Activated CD8-positive, alpha-beta memory T cell treated with anti-CD3 and anti-CD28 coated beads, Interleukin-2, amount 50 U/mL, for 24 hours (primary cell): ENCODE data around the gene TRAF1.

Experiments used
- DNase-seq: peaks from one replicate; pipeline ENCODE4 v3.0.0-alpha.2; 2020; ENCODE audit errors: extremely low read depth

Gene TRAF1

DNA sequence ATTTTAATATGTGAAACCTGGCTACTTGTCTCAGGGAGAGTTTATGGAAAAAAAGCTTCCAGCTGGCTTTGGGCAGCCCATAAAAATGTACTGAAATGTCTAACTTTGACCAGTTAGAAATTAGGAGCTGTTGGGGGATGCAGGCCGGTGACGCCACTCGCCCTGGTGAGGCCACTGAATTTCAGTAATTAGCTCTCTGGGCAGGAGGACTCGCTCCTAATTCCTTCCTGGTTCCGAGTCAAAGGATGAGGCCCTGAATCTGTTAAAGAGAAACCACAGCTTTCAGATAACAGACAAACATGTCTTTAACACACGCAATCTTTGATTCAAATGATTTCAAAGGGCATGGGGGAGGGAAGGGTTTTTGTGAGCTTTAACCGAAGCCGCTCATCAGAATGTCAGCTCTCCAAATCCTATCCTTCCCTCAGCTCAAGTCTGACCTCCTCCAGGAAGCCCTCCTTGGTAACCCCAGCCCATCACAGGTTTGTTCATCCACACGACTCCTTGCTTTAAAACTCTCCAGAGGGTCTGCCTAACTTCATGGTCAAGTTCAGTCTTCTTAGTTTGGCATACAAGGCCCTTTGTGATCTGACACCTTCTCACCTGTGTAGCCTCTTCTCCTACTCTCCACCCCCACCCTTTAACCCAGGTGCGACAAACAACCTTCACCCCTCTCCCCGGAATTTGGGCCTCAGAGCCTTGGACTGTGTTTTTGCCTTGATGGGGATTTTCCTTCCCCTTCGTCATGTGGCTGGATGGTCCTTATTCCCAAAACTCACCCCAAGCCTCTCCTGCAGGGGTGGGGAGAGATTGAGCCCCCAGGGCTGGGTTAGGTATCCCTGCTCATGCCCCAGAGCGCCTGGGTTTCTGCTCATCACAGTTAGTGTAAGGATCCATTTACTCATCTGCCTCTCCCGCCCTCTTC, 36.0 kb downstream of the TRAF1 start:
- no peak for DNase-seq

DNA sequence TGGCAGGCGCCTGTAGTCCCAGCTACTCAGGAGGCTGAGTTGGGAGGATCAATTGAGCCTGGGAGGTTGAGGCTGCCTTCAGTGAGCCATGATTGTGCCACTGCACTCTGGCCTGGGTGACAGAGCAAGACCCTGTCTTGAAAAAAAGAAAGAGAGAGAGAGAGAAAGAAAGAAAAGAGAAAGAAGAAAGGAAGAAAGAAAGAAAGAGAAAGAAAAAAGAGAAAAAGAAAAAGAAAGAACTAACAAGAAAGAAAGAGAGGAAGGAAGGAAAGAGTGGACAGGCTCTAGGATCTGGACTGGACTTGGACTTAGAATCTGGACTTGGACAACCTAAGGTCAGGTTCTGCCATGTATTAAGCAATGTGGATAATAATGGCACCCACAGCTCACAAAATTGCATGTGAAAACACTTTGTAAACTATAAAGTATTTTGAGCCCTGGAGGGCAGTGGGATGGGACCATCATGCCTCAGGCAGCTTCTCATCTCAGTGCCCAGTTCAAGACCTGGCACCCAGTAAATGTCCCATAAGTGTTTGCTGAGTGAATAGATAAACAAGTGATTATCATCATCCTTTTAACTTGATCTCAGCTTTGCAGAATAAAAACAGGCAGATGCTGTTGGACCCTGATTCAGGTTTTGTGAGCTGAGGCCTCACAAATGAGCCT, 36.9 kb downstream of the TRAF1 start:
- no peak for DNase-seq

DNA sequence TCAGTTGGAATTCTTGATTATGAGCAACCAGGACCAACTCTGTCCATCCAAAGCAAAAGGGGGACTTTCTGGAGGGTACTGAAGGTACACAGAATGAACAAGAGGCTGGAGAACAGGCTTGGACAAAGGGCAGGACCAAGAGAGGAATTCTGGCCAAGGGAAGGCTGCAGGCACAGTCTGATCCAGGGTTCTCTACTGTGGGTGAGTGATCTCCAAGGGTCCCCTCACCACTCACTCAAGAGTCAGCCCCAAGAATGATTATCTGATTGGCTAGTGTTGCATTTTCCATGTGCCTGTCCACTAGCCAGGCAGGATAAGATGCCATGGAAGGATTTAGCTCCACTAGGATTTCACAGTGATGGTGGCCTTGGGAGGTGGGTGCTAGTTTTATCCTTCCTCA, 38.0 kb downstream of the TRAF1 start:
- DNase-seq = no peak

DNA sequence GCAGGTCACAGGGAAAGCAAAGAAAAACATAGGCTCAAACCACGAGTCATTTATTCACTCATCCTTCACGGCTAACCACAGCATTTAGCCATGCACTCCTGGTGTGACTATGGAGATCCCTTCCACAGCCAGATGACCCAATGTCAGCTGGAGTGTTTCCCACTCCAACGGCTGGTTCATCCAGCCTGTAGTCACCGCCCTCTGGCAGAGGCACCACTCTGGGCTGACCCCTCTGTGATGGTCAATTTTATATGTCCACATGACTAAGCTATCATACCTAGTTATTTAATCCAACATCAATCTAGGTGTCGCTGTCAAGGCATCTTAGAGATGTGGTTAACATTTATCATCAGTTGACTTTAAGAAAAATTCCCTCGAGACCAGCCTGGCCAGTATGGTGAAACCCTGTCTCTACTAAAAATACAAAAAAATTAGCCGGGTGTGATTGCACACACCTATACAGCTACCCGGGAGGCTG, 40.1 kb downstream of the TRAF1 start:
- DNase-seq = no peak

DNA sequence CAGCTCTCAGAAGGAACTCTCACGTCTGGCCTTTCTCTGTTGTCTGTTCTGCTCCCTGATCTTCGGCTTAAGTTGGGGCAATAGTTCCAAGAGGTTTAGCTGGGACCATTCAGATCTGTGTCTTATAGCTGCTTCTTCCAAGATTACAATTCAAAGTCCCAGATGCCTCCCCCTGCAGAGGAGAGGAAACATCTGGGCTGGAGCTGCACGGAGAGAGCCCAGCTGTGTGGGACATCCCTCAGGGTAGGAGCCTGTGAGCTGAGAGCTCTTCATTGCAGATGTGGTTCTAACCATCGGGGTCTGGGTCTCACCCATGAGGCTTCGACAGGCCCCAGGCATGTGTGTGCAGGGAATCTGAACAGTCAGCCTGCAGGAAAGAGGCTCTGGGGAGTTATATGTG, 40.6 kb downstream of the TRAF1 start:
- no peak for DNase-seq

GRCh38 chr9:120885457-120885856, 41.1 kb downstream of the TRAF1 start:
- DNase-seq = no peak

DNA sequence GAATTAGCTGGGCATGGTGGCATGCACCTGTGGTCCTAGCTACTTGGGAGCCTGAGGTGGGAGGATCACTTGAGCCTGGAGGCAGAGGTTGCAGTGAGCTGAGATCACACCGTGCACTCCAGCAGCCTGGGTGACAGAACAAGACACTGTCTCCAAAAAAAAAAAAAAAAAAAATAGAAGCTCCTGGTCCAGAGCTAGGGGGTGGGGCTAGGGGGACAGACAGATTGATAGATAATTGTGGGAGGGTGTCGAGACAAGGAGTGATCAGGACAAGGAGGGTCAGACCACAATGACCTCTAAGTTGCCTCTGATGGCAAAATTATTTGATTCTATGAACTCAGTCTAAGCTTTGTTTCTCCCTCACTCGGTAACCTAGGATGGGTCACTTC, 43.0 kb downstream of the TRAF1 start:
- no peak for DNase-seq

DNA sequence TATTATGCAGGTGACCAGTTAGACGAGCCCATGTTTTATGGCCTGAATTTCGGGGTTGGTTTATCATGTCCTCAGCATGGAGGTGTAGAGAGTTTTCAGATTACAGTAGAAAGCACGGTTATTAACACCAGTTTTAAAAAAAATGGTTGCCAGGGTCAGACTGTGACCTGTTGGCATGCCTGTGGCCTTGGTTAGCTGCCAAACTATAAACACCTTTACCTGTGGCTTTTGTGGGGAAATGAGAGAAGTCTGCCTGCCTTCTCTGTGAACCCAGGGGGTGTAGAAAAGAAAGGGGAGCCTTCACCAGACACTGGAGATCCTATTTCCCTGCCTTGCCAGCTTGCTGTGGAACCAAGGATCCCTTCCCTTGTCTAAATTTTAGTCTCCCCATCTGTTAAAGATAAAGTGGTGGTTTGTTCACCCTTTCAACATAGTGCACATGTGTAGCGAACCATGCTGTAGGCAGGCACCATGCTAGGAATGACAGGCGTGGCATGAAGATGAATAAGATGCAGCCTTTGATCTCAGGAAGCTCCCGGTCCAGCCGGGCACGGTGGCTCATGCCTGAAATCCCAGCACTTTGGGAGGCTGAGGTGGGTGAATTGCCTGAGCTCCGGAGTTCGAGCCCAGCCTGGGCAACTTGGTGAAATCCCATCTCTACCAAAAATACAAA, 43.5 kb downstream of the TRAF1 start:
- no peak for DNase-seq

DNA sequence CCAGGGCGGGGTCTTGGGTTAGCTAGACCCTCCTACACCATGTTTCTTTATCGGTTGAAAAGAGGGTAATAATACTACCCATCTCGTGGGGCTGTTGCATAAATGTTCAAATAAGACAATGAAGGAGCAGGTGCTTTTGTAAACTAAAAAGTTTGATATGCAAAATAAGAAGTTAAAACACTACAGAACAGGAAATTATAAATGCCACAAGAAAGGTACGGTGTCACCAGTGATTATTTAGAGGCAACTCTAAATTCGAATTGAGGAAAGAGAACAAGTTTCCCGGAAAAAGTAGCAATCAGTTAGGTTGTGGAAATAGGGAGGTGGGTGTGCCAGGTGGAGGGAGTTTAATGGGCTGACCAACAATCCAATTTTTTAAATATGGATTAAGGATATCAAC, 47.1 kb downstream of the TRAF1 start:
- no peak for DNase-seq

GRCh38 chr9:120878188-120879130, 48.1 kb downstream of the TRAF1 start:
- DNase-seq = no peak

DNA sequence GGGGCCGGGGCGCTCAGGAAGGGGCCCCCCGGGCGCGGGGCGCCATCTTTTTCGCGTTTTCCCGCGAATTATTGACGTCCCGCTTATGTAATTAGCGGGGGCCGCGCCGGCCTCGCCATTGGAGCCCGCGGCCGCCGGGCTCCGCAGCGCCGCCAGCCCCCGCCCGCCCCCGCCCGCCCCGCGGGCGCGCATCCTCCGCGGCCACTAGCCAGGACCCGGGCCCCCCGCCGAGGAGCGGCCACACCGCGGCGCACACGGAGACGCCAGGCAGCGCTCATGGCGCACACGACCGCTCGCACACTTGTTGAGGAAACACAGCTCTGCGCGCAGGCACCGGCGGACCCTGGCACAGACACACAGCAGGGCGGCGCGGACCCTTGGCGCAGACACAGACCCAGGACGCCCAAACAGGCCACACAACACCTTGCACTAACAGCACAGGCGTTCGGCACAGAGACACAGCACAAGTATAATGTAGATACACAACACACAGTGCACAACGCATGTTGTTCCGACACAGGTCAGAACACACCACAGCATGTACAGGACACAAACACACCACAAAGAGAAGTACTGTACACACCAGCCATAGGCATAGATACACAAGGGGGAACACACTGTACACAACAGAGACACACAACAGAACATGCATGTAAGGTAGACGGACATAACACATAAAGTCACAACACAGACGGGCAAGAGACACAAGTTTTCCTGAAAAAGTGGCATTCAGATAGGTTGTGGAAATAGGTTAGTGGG, 49.1 kb downstream of the TRAF1 start:
- DNase-seq = no peak

DNA sequence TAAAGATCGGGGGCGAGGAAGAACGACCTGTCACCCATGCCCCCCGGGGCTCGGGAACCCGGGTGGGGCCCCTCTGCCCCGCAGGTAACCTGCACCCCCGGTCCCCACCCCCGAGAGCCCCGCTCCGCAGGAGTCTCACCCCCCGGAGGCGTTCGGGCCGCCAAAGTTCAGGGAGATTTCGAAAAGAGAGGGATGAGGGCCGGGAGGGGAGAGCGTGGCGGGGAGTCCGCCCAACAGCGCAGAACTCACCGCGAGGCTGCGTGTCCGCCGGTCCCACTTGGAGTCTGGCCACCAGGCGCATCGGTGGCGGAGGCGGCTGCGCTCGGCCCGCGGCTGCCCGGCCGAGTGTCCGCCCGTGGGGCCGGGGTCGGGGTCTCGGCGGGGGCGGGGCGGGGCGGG, 49.8 kb downstream of the TRAF1 start, which contains the start of gene PHF19:
PHF19 (minus strand) TSS at position 347 of the 399 bp plus-strand sequence. CDS start 2,447 bp downstream, outside the sequence.
- DNase-seq = no peak

DNA sequence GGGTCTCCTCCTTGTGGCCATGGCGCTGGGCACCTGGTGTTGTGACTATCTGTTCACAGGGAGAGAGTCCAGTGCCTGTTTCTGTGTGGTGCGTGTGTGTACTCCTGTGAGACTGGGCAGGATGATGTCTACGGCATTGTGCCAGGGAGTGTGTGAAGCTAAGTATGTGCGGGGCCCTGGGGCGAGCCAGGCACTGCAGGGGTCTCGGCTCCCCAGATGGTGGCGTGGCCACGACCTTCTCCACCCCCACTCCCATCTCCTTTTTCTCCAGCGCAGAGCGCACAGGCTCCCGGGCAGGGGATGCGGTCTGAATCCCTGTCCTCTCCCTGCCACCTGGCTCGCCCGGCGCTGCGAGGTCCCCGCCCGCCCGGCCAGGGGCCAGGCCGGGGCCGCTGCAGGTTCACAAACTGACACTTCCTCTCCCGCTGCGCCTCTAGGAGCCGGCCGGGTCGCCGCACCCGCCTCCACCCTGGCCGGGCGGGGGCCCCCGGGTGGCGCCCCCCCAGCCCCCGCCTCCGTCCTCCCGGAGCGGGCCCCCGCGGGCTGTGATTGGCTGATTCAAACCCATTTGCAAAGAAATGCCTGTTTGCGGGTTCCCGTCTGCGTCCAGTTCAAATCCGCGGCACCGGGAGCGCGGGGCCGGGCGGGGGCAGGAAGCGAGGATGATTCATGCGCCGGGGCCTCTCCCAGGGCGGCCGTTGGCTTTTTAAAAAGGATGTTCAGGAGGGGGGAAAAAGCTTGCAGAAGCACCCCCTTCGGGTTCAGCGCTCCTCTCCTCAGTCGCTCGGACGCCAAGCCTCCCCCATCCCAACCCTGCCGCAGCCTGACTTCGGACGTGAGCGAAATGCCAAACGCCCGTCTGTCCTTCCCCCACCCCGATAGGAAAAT, 50.4 kb downstream of the TRAF1 start:
- DNase-seq = peak; percentile 66

DNA sequence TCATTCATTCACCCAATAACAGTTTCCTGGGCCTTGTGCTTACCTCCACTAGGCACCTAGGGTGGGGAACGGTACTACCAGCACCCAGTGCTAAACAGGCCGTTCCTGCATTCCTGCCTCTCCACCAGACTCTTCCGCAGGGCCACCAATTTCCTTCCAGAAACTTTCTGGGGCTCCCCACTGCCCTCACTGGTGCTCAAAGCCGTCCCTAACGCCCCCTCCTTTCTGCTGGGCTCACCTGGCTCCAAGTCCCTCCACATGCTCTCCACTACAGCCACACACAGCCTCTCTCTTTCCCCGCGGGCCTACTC, 51.0 kb downstream of the TRAF1 start:
- DNase-seq = no peak

- no peak for DNase-seq
Observed at GRCh38 chr9:120875195-120875565, 51.4 kb downstream of the TRAF1 start.

DNA sequence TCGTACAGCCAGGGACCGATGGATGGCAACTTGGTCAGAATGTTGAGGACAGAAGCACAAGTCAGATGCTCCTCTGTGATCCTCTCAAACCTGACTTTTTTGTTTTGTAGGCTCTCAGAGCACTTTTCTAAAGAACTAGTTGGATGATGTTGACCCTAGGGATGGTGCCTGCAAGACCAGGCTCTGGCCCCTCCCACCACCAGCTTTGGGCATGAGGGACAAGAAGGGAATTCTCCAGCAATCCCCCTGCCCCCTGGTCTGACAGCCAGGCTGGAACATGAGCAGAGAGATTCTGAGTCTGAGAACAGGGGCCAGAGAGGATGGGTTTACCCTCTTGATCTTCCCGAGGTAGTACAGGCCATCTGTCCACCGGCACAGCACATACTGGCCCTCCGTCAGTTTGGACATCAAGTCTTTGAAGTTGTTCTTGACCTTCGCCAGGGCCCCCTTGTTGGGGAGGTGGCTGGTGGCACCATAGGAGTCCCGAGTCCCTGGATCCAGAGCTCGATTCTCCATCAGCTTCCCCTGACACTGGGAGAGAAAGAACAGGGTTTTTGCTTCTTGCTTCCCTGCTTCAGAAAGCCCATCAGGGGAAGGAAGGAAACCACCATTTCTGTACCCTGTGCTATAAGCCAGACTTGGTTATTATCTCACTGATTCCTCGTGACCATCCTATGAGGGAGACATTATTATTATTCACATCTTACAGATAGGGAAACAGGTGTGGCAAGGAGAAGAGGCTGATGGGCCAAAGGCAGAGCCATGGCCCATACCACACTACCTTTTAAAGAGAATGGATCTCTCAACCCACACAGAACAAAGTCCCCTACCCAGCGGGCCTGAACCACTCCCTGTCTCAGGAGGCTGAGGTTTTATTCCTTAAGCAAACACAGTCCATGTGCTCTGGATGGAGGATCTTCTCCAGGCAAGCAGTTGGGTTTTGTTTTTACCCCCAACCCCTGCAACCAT, 52.1 kb downstream of the TRAF1 start:
- DNase-seq = no peak

- DNase-seq = no peak
Observed at GRCh38 chr9:120873512-120873911, 53.1 kb downstream of the TRAF1 start.

DNA sequence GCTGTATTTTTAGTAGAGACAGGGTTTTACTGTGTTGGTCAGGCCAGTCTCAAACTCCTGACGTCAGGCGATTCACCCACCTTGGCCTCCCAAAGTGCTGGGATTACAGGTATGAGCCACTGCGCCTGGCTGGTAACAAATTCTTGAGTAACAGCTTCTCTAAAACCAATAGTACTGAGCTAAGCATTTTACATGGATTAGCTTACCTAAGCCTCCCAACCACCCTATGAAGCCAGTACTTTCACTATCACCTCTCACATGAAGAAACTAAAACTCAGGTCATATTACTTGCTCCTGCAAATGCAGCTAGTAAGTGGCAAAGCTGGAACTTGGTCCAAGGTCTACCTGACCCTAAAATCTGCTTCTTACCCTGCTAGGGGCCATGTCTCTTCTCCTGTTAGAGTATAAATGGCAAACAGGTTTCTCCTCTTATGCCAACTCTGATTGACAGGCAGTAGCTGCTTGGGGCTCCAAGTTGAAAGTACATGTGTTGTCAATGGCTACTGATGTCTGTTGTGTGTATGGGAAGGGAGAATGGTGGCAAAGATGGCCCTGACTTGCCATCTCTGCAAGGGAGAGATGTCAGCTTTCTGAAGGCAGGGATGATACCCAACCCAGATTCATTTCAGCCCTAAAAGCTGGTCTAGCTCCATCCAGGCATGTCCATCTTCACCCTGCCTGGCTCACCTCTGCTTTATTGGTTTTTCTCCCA, 53.6 kb downstream of the TRAF1 start:
- no peak for DNase-seq
